MCF 10A (cell line): ENCODE measurements around the gene SLC2A6. TPM values are rescaled to one million over a fixed set of nuclear protein-coding genes. Genes with fewer than 3 reads are reported as not detected.

Experiments
- BruUV-seq: library from RNA; stranded (reverse); fragments of 400-500 nt; replicated peaks from 2 replicates; lab custom pipeline; 2021; lab: Mats Ljungman, UMichigan
- CTCF ChIA-PET: fragments of 300-600 bp; sonication (Branson Sonifier 250); formaldehyde crosslinking; extraction: SDS; loops from one replicate; lab custom pipeline; 2021; ENCODE audit warnings: antibody characterized with exemption, inconsistent platforms; lab: Yijun Ruan, JAX
- POLR2A ChIA-PET: fragments of 300-600, 350-650 bp; sonication (Branson Sonifier 250); formaldehyde crosslinking; extraction: SDS; loops from one replicate; lab custom pipeline; 2020; ENCODE audit warnings: antibody characterized with exemption, inconsistent platforms; lab: Yijun Ruan, JAX
- DNase-seq: peaks from one replicate; pipeline ENCODE4 v3.0.0-alpha.2; 2018; ENCODE audit not compliant: unreplicated experiment
- H3K27ac Mint-ChIP-seq: one replicate; pipeline ENCODE4 v1.8.0; 2022; ENCODE audit warnings: mild to moderate bottlenecking, low read depth, mixed read lengths; ENCODE audit not compliant: unreplicated experiment
- H3K27me3 Mint-ChIP-seq: one replicate; pipeline ENCODE4 v1.8.0; 2022; ENCODE audit warnings: mixed read lengths; ENCODE audit not compliant: insufficient read depth, unreplicated experiment
- H3K36me3 Mint-ChIP-seq: one replicate; pipeline ENCODE4 v1.8.0; 2022; ENCODE audit warnings: mild to moderate bottlenecking, moderate library complexity, mixed read lengths; ENCODE audit not compliant: insufficient read depth, unreplicated experiment
- H3K4me1 Mint-ChIP-seq: one replicate; pipeline ENCODE4 v1.8.0; 2022; ENCODE audit warnings: mixed read lengths; ENCODE audit not compliant: insufficient read depth, unreplicated experiment
- H3K4me3 Mint-ChIP-seq: one replicate; pipeline ENCODE4 v1.8.0; 2022; ENCODE audit warnings: mild to moderate bottlenecking, moderate library complexity, mixed read lengths; ENCODE audit not compliant: unreplicated experiment
- H3K9me3 Mint-ChIP-seq: one replicate; pipeline ENCODE4 v1.8.0; 2022; ENCODE audit warnings: mixed read lengths; ENCODE audit not compliant: unreplicated experiment
- intact Hi-C: fragments of 100-400 bp; cut with micrococcal nuclease; formaldehyde crosslinking; loops from 2 replicates; pipeline ENCODE4 v1.14.1; 2022
- total RNA-seq: library from RNA; stranded (reverse); gene quantifications from 2 replicates; pipeline ENCODE4 v1.2.3, GENCODE V29; 2022
- TF ChIP-seq, protein P1 (sequence below): fragments of 200-600 bp; IDR thresholded peaks from one replicate; pipeline ENCODE4 v1.8.0; 2022; ENCODE audit warnings: antibody characterized with exemption, mild to moderate bottlenecking; ENCODE audit not compliant: unreplicated experiment

Gene SLC2A6
- total RNA-seq, 1 experiment from 2014 or later, result 0.42 TPM

DNA sequence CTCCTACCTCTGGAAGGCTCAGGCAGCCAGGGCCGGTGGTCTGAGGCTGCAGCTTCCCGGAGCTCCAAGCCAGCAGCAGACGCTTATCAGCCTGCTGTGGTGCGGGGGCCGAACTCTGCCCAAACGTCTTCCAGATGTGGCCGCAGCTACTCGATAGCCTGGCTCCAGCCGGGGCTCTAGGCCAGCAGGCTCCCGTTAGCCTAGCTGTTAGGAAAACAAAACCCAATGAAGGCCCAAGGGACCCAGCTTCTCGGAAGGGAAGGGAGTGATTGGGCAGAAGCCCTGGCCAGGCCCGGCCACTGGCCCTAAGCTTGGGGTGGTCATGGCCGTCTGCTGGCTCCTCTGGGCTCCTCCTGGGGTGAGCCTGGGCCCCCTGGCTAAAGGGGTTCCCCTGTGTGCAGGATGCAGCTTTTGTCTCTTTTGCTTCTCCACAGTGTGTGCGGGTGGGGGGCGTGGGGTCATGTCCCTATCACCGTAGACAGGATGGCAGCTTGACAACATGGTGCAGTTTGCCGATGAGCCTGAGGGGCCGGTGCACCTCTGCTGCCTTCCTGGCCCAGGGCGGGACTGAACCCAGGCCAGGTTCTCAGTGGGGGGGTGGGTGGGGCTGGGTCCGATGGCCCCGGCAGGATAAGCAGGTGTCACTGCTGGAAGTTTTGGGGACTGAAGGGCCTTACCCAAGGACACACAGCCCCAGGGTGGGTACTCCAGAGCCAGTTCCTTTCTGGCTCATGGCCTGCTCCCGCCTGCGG lies 27.2 kb upstream of the SLC2A6 start:
- BruUV-seq, result no TSS peak
- ChIA-PET POLR2A (interaction anchor here (0.6 kb wide), 1 partner anchor 487 kb away, joined by 3 read pairs; no protein-coding TSS in a partner anchor), CTCF (interaction anchor here (0.7 to 1.3 kb wide), 3 partner anchors 12 to 26 kb away, joined by 3 to 4 read pairs (median 4); no protein-coding TSS in a partner anchor)
- Mint-ChIP-seq H3K36me3 (no peaks in the 10 kb centered on the region), H3K27me3 (peaks cover 31% of the 10 kb centered on the region), H3K4me1 (peaks cover 7% of the 10 kb centered on the region), H3K9me3 (peaks cover 15% of the 10 kb centered on the region), H3K27ac (no peak overlapping the region), H3K4me3 (no peak overlapping the region)
- DNase-seq, result no peak
- TF ChIP-seq, protein P1, sequence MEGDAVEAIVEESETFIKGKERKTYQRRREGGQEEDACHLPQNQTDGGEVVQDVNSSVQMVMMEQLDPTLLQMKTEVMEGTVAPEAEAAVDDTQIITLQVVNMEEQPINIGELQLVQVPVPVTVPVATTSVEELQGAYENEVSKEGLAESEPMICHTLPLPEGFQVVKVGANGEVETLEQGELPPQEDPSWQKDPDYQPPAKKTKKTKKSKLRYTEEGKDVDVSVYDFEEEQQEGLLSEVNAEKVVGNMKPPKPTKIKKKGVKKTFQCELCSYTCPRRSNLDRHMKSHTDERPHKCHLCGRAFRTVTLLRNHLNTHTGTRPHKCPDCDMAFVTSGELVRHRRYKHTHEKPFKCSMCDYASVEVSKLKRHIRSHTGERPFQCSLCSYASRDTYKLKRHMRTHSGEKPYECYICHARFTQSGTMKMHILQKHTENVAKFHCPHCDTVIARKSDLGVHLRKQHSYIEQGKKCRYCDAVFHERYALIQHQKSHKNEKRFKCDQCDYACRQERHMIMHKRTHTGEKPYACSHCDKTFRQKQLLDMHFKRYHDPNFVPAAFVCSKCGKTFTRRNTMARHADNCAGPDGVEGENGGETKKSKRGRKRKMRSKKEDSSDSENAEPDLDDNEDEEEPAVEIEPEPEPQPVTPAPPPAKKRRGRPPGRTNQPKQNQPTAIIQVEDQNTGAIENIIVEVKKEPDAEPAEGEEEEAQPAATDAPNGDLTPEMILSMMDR, result no peak
- intact Hi-C loops, result no loop called here

DNA sequence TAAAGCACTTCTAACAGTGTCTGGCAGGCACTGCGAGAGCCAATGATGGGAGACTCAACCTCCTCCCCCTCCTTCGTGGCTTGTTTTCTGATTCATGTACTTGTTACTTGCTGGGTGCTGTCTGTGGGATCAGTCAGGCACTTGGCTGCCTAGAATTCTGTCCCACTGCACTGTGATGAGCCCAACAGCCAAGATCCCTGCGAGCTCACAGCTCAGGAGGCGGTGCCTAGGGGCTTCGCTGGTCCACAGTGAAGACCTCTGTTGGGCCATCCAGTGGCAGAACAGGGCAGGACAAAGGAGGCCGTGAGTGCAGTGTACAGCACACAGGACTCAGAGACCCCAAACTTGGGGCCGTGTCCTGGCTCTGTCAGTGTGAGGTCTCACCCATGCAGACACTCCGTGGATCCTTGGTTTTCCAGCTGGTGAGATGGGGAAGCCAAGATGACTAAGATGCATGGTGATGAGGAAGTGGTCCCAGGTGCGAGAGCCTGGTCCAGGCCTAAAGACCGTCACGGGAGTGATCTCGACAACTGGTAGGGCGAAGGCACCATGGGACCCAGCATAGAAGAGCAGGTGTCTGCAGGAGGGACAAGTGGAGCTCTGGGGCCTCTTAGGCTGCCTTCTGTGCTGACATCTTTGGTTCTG lies 26.4 kb upstream of the SLC2A6 start:
- BruUV-seq, result no TSS peak
- H3K9me3 Mint-ChIP-seq, result peaks cover 16% of the 10 kb centered on the region

DNA sequence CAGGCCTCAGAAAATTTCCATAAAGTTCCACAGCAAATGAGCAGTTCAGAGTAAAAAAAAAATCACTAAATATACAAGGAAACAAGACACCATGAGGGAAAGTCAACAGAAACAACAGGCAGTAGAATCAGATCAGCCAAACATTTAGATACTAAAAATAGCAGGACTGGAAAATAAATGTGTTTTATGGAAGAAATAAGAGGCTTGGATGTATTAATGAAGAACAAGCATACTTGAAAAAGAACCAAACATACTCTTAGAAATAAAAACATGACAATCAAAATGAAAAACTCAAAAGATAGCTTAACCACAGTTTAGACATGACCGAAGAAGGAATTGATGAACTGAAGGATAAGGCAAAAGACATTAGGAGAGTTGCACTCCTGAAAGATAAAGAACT lies 23.2 kb upstream of the SLC2A6 start:
- no peak for DNase-seq
- intact Hi-C loops, result no loop called here
- POLR2A ChIA-PET, result no interaction called here
- CTCF ChIA-PET, result no interaction called here
- Mint-ChIP-seq H3K27ac (no peak overlapping the region), H3K27me3 (peaks cover 61% of the 10 kb centered on the region), H3K4me3 (no peak overlapping the region), H3K36me3 (no peaks in the 10 kb centered on the region), H3K9me3 (peaks cover 16% of the 10 kb centered on the region), H3K4me1 (no peaks in the 10 kb centered on the region)
- BruUV-seq, result no TSS peak
- TF ChIP-seq, protein P1, result no peak

More for the DNA sequence above, 26.4 kb upstream of the SLC2A6 start:
- intact Hi-C loops, result no loop called here
- Mint-ChIP-seq H3K36me3 (no peaks in the 10 kb centered on the region), H3K27me3 (peaks cover 39% of the 10 kb centered on the region), H3K4me3 (no peak overlapping the region), H3K27ac (no peak overlapping the region), H3K4me1 (peaks cover 7% of the 10 kb centered on the region)
- TF ChIP-seq, protein P1, result no peak
- ChIA-PET POLR2A (no interaction called here), CTCF (interaction anchor here (0.5 to 1.3 kb wide), 4 partner anchors 12 to 102 kb away, joined by 3 to 4 read pairs (median 4); no protein-coding TSS in a partner anchor)
- no peak for DNase-seq

DNA sequence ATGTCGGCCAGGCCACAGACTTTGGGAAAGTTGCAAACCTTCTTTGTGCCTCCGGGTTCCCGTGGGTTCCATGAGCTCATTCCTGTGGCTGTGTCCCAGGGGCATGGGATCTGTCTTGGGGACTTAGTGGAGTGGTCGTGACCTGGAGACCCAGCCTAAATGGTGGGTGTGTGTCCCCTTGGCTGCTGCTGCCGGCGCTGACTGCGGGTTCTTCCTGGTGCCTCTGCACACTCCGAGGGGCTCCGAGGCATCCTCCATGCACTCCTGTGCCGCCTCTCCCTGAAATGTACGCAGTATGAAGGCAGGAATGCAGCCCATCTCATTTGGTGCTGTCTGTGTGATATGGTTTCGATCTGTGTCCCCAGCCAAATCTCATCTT lies 21.0 kb upstream of the SLC2A6 start:
- ChIA-PET POLR2A (no interaction called here), CTCF (interaction anchor here (1.1 kb wide), 1 partner anchor 11 kb away, joined by 5 read pairs; no protein-coding TSS in a partner anchor)
- H3K4me1 Mint-ChIP-seq, result no peaks in the 10 kb centered on the region
- H3K4me3 Mint-ChIP-seq, result no peak overlapping the region
- BruUV-seq, result no TSS peak
- H3K27me3 Mint-ChIP-seq, result peaks cover 61% of the 10 kb centered on the region
- no peak for DNase-seq
- intact Hi-C loops, result no loop called here
- TF ChIP-seq, protein P1, result no peak
- H3K36me3 Mint-ChIP-seq, result no peaks in the 10 kb centered on the region
- peaks cover 16% of the 10 kb centered on the region for H3K9me3 Mint-ChIP-seq
- H3K27ac Mint-ChIP-seq, result no peak overlapping the region
